ENCODE measurements around the gene TST.

The TST gene

DNA sequence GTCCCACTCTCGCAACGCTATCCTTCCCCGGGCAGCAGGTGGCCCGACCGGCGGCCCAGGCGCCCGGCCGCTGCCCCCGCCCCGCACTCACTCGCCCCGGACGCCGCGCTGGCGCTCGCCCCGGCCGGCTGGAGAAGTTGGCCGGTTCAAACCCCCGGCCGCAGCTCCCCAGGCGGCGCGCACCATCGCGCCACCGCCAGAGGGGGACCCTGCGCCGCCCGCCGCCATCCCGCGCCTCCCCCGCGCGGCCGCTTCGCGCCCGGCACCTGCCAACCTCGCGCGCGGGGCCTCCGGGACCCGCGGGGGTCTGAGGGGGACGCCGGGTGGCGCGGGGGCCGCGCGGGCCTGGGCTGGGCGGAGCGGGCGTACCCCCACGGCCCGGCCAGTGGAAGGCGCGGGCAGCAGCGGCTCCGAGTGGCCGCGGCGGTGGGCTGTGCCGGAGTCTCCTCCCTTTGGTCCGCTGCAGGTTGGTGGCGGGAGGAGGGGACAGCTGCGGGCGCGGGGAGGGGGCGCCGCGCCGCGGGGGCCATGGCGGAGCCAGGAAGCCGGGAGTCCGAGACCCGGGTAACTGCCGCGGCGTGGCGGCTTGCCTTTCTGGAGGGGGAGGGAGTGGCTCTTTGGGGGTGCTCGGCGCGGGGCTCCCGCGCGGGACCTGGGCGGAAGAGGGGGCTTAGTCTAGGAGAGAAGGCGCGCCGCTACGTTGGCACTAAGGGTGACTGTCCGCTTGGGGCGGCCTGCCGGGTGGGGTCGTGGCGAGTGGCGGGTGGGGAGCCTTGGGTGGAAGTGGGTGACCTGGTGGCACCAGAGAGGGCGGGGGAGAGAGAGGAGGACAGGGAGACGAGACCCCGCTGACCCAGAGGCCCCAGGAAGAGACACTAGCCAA, at the start of gene TST, which contains the start of gene MPST:
TST (minus strand) TSS at position 139 of the 883 bp plus-strand sequence. CDS start 715 bp downstream, outside the sequence.
MPST (plus strand) TSS at position 434 of the 883 bp plus-strand sequence; CDS start at position 529, 95 bp downstream.
- no peak for FAIRE-seq

DNA sequence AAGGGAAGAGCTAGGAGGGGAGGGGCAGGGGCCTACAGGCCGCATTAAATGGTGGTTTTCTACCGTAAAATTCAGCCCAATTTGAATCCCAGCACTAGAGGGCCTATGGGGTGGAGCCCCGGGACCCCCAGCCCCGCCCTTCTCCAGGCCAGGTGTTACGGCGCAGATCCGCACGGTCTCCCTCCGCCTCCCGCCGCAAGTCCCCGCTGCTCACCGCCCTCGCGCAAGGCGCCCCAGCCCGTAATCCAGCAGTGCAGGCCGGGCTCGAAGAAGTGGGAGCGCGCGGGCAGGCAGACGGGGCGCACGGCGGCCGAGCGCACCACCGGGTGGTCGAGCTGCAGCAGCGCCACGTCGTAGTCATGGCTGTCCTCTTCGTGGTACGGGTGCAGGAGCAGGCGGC, 49.6 kb upstream of the TST start:
- FAIRE-seq = no peak

DNA sequence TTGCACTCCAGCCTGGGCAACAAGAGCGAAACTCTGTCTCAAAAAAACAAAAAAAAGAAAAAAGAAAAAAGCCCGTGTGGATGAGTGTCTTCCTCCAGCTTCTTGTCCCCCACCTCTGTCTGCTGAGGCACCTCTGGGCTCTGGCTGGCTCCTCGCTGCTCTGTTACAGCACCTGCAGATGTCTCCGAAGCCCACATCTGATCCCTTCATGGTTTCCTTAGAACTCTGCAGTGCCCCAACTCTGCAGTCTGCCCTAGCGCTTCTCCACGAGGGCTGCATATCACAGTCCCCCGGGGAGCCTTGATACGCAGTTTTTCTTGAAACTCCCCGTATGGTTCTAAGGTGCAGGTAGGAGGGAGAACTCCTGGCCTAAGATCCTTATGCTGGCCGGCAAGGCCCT, 48.2 kb upstream of the TST start:
- no peak for FAIRE-seq

DNA sequence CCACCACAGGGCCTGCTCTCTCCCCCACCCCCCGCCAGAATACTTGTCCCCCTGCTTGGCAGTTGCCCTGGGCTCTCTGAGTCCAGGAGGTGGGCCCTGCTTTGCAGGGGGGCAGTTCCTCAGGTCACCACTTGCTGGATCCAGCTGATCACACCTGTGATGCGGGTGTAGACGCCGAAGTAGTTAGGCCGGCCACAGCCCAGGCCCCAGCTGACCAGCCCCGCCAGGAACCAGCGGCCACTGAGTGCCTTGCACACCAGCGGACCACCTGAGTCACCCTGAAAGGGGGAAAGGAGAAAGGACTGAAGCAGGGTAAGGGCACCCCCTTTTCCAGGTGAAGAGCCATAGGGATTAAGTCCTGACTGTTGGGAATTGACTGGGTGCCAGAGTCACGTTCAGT, 46.7 kb upstream of the TST start:
- FAIRE-seq = no peak

DNA sequence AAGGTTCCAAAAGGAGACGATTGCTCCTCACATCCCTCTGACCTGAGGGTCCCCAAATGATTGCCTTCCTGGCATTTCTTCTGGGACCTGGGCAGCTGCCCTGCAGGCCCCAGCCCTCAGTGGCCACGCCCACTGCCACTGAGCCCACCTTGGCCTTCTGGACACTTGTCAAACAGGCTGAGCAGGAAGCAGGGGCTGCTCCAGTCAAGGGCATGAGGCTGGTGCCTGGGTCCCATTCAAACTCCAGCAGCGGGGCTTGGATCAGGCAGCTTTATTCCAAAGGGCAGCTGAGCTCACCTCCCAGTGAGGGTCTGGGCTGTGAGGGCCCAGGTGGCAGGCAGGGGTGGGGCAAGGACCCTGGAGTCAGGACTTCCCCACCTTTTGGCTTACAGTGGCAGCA, 45.9 kb upstream of the TST start:
- FAIRE-seq = no peak

DNA sequence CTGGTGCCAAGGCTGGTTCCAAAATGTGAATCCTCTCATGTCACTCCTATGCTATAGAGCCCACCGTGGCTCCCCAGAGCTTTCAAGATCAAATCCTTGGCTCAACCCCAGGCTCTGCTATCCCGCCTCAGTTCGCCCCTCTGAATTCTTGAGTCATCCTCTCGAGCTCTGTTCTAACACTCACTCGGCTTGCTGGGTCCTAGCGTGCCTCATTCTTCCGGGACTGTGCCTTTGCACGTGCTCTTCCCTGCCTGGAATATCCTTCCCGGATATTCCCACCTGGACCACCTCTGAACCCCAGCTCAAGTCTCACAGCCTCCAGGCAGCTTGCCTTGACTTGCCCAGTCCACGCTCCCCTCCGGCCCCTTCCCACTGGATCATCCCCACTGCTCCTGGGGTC, 45.3 kb upstream of the TST start:
- FAIRE-seq = no peak

DNA sequence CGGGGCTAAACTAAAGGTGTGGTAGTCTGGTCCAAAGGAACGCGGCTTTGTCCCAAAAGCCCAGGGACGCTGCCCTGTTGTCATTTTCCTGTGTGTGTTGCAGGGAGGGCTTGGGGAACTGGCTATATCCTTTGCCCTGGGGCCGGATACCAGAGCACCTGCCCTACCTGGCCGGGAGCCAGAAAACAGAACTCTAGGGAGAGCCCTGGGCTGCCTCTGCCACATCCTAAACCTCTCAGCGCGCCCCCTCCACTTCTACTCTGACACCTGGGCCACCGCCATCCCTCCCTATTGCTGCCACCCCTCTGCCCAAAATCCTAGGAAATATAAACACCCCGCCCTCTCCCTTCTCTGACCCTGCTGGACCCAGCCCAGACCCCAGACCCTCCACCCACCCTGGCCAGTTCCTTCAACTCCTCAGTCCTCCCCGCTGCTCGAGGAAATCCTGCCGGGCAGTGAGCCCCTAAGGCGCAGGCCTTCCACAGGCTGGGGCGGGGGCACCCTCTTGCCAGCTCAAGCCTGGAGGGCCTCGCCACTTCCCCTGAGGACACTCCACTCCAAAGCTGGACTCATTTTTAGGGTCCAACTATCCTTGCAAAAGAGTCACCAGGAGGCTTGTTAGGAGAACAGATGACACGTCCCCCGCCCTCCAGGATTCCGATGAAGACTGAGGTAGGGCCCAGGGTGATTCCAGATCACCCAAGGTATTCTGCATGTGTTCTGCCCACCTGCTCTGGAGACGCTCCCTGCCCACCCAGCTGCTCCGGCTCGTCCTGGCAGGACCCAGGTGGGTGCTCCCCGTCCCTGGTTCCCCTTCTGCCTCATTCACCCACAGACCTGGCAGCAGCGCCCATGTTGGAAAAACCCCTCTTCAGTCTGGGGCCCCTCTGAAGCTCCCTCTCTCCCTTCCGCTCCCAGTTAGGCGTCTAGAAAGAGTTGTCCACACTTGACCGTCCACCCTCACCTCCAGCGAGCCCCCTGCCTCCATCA, 44.5 kb upstream of the TST start:
- no peak for FAIRE-seq

DNA sequence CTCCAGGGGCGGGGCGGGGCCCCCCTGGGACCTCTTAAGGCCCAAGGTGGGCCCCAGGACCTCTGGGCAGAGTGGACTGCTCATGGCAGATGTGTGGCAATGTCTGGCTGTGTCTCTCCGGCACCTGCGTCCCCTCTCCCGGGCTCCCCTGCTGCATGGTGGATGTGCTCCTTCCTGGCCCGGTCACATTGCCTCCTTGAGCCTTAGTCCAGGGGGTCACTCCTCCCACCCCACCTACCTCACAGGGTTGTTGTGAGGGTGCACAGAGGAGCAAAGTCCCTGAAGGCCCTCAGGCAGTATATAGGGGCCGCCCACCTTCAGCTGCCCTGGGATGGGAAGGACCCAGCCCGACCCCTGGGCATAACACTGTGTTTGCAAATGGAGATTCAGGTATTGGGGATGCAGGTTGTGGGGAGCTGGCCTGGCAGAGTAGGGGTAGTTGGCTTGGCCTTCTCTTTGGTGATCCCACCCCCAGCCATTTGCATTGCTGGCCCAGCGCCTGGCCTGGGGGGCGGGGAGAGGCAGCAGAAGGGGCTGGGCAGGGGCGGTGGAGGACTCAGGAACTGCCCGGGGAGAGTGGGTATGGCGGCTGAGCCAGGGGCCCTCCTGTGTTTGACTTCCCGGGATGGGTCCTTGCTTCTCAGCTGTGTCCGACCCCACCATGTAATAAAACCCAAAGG, 43.6 kb upstream of the TST start:
- FAIRE-seq = no peak

DNA sequence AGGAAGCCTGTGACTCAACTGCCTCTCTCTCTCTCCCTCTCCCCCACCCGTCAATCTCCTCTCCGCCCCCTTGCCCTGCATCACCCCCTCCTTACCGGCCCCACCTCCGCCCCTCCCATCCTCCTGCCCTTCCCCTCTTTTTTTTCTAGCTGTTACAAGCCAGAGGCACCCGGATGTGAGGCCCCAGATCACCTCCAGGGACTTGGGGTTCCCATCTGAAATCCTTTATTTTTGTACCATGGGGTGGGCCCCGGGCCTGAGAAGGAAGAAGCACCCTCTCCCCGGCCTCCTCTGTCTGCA, 43.1 kb upstream of the TST start:
- FAIRE-seq = no peak

DNA sequence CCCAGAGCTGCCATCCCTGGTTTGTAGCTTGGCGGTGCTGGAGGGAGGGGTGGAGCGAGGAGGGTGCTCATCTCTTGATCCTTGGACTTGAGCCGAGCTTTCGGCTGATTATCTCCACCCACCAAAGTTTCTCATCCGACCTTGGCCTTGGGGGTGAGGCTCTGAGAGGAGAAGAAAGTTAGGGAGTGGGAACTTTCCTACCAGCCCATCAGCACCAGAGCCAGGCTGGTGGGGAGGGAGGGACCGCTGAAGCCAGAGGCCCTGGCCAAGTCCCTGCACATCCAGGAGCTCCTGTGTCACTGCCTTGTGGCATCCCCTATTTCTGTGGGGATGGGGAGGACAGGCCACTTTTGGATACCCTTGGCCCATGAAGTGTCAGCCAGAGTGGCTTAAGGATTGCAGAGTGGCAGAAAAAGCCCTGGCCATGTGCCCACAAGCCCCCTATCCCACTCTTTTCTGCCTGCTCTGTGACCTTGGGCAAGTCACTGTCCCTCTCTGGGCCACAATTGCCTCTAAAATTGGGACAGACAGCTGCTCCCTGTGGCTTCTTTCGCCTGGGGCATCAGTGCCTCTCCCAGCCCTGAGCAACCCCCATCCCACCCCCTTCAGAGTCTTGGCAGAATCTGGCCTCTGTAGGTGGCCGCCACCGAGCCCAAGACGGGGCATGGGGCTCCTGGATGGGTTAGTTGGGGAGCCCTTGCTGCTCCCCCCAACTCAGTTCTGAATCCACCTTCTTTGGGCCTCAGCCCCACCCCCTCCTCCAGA, 42.5 kb upstream of the TST start:
- no peak for FAIRE-seq

DNA sequence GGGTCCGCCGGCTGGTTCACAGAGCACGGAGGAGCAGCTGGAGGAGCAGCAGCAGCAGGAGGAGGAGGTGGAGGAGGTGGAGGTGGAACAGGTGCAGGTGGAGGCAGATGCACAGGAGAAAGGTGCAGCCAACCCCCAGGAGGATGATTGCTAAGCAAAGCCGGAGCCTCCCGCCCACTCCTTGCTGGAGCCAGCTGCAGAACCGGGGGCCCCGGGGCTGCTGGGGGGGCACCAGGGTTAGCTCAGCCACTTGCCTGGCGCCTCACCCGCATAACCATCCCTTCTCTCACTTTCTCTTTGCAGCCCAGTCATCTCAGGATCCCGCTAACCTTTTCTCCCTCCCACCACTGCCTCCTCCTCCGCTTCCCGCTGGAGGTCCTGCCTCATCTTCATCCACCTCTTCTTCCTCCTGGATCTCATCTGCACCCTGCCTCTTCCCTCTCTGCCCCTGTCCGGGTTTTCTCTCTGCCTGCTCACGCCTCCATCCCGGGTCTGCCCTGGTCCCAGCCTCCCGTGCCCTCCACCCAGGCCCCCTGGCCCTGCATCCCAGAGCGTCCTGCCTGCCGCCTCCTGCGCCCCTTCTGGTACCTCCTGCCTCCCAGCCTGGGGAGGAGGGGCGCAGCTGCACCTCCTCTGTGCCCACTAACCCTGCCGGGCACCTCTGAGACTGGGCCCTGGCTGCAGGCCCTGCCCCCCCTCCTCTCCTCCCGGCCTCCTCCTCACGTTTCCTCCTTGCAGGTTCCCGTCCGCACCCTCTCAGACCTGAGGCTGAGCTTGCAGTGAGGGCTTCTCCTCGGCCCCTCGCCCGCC, 41.8 kb upstream of the TST start:
- no peak for FAIRE-seq

DNA sequence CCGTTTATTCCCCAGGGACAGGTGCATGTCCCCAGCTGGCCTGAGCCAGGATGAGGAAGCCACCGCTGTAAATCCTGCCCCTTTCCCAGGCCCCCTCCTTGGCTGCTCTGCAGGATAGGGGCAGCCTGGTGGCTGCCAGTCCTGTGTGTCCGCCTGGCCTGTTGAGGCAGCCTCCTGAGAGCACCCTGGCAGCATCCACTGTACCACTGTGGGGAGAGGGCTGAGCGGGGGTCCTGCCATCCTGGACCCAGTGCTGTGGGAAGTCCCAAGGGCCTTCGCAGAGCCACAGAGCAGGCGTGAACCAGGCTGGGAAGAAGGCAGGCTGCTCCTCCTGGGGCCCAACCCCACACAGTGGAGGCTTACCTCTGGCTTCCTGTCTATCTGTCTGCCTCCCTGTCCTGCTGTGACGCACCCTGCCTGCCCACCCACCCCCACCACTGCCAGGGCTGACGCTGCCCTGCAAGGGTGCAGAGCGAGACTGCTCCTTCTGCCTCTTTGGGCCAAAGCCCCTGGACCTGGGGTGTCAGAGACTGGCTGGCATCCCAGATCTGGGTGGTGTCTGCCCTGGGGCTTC, 40.7 kb upstream of the TST start:
- no peak for FAIRE-seq

DNA sequence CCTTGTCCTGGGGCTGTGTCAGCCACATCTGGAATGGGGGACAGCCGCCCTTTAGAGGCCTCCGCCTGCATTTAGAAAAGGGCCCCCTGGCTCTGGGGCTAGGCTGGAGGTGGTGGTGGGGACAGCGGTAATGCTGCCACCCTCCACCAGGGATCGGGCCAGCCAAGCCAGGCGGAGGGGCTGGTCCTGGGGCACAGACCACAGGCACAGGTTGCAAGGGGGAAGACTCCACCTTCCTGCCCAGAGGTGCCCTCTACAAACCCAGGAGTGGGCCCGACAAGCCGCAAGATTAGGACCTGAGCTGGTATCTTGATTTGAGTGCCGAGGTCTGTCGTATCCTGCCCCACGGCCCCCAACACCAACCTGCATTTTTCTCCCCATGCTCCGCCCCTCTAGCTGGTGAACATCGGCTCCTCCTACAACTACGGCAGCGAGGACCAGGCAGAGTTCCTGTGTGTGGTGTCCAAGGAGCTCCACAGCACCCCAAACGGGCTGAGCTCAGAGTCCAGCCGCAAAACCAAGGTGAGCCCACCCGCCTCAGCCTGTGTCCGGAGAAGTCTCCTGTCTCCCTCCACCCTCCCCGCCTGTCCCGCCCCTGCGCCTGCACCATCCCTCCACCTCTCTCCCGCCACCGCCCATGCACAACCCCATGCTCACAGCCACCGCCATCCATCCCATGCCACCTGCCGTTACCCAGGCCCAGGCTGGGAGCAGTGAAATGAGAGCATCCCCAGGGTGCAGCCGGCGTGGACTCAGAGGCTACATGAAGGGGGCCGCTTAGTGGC, 39.9 kb upstream of the TST start:
- FAIRE-seq = no peak

DNA sequence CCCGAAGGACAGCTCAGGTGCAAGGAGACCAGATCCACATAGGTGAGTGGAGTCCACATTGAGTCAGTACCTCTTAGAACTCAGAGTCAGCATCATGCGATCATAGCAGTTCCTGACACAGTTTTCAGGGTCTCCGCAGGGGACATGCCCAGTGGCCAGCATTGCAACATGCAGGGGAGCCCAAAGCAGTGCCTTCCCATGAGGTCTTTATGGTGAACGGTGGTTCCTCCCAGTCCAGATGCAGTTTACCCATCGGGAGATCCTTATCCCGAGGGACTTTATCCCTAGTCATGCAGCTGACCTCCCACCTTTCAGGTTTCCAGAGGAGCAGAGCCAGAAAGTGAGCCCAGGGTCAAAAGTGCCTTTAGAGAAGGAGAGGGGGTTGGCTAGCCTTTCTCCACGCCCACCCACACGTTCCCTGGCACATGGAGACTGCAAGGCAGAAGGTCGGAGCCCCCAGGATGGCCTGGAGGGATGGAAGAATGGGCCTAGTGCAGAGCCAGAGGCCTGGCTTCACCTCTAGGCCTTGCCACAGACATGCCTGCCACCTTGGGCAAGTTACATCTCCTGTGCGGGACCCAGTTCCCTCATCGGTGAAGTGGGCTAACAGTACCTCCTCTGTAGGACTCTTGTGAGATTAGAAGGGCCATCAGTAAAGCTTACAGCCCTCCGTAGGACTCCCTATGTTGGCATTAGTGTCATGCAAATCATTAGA, 38.7 kb upstream of the TST start:
- FAIRE-seq = no peak

DNA sequence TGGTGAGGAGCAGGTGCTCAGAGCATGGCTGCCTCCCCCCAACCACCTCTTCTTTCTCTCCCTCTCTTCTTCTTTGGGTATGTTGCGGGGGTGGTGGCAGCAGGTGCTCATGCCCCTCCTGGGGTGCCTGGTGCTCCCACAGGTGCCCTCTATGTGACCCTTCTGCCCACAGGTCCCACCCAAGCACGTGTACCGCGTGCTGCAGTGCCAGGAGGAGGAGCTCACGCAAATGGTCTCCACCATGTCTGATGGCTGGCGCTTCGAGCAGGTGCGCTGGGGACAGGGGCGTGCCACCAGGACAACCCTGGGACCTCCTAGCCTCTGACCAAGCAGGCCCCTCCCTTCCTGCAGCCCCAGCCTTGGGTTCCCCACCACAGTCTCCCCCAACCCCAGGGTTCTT, 38.0 kb upstream of the TST start:
- no peak for FAIRE-seq

DNA sequence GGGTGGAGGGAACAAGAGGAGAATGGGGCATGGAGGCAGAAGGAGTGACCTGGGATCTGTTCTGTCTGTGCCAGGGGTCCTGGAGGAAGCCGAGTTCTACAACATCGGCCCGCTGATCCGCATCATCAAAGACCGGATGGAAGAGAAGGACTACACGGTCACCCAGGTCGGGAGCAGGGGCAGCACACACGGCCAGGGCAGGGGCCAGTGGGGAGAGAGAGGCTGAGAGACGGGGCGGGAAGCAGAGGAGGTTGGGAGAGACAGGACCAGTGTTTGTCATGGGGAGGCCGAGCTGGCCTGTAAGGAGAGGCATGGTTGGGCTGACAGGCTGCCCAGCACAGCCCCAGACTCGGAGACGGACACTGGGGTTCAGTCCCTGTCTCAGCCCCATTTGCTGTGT, 37.0 kb upstream of the TST start:
- FAIRE-seq = no peak

DNA sequence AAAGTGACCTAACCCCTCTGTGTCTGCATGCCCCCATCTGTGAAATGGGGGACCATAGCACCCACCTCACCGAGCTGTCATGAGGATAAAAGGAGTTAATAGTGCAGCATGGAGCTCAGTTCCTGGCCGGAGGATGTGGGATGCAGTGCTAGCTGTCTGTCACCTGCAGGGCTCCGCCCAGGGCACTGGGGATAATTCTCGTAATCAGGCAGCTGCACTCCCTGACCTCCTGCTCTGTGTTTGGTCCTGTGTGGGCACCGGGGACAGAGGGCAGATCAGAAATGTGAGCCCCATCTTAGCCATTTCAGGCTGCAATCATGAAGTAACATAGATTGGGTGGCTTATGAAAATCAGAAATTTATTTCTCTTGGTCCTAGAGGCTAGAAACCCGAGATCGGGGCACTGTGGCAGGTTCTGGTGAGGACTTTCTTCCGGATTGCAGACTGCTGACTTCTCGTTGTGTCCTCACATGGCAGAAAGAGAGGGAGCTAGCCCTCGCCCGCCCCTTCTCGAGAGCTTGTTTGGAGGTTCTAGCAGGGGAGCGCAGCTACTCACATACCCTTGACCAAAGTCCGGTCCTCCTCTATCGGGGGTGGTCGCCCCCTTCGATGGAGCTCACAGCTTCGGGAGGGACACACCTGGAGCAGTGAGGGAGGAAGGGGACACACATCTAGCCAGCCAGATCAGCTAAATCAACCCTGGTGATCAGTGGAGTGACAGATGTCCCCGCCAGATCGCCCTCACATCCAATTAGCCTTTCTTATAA, 35.5 kb upstream of the TST start:
- no peak for FAIRE-seq

DNA sequence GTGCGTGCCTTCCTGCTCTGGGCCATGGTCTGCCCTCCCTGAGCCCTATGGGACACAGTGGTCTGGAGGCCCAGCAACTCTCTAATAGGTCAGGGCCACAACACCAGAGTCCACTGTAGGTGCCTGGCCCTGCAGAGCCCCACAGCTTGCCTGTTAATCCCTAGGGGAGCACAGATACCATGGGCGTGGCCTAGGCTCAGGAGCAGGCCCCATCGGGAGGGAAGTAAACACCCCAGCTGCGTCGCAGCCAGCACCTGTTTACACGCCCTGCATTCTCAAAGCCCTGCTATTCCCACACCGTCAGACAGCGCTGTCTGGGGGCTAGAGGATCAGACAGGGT, 34.8 kb upstream of the TST start:
- FAIRE-seq = no peak

Measured in A204.1 (cell line).